Stimulated activated CD4-positive, alpha-beta T cell treated with anti-CD3 and anti-CD28 coated beads, Interleukin-1b, Interleukin-23, amount 100 ng/mL, for 48 hours (primary cell): ENCODE measurements around the gene CCL20.
"Not testable (repeated sequence)": the region's sequence is repeated elsewhere in the genome, so short reads cannot be mapped to it uniquely, and the experiment has no call there.

ENCODE experiments used
- DNase-seq: peaks from one replicate; pipeline ENCODE4 v3.0.0-alpha.2; 2020

Gene CCL20

DNA sequence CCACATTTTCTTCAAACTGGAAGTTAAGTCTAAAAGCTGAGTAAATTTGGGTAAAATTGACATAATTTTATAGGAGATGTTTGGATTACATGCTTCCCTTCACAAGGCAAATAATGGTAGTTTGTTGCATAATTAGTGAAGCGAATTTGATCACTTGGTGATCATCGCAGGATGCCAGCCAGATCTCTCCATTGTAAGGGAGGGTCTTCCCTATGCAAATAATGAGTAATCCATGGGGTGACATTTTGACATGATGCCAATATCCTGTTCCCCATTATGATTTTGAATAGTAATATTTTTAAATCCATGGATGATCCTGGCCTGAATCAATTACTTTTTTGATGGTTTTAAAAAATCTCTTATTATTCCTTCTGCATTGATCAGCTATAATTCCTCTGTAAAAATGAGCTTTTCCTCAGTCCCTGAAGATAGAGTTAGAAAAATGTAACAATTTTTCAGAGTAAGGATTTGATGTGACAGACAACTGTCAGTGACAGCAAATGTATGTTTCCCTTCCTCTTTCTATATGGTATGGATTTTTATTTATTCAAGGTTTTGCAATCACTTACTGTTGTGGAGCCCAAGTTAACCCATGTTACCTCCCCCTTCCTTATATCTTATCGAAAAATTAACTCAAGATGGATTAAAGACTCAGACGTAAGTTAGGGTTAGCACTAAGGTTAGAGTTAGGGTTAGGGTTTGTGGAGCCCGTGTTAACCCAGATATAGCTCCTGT lies 21.4 kb downstream of the CCL20 start:
- no peak for DNase-seq

DNA sequence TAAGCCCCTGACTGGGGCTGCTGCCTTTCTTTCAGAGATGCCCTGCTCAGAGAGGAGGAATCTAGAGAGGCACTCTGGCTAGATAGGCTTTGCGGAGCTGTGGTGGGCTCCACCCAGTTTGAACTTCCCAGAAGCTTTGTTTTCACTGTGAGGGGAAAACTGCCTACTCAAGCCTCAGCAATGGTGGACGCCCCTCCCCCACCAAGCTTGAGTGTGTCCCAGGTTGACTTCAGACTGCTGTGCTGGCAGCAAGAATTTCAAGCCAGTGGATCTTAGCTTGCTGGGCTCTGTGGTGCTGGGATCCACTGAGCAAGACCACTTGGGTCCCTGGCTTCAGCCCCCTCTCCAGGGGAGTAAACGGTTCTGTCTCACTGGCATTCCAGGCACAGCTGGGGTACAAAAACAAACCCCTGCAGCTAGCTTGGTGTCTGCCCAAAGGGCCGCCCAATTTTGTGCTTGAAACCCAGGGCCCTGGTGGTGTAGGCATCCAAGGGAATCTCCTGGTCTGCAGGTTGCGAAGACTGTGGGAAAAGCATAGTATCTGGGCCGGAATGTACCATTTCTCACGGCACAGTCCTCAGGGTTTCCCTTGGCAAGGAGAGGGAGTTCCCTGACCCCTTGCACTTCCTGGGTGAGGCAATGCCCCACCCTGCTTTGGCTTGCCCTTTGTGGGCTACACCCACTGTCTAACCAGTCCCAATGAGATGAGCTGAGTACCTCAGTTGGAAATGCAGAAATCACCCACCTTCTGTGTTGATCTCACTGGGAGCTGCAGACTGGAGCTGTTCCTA lies 25.9 kb downstream of the CCL20 start:
- DNase-seq = not testable (repeated sequence)

DNA sequence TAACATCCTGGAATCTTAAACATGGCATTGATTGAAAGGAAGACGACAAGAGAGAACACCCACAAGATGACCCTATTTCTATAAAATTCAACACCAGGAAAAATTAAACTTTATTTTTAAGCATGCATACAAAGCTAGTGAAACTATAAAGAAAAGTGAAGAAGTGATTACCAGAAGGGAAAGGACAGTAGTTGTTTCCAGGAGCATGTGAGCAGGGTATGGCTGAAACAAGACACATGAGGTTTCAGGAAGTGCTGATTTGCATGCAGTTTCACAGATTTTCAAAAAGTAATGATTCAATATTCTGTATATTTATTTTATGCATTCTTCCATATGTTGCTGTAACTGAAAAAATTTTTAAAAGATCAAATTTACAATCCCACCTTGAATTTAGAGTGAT lies 33.2 kb downstream of the CCL20 start:
- no peak for DNase-seq

DNA sequence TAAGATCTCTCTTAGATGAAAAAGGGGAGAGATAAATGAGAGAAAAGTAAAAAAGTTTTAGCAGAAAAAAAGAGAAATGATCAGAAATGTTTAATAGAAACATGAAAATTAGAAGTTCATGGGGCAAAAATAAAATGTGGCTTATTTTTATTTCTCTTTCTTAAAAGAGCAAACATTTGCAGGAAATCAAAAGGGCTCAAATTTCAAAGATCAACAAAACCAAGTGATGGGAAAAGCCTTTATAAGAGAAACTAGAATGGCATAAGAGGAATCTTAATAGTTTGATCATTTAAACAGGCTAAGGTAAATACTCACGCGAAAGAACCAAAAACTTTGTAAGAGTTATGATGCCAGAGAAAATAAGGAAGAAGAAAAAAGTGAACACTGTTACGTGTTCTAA lies 34.5 kb downstream of the CCL20 start:
- DNase-seq = no peak

DNA sequence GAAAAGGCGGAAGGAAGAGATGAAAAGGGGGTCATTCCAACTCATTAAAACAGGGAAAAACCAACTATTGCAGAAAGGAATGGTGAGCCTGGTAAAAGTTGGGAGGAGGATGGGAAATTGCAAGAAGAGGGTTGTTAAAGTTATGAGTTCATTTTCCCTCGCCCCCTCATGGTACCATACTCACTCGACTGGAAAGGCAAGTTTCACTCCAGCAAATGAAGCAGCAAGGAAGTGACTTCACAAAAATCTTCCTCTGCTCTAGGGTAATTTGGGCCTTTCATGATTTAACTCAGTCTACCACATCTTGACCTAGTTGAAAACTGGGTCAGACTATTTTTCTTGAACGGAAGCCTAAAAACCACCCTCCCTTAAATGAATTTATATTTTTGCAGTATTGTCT lies 34.9 kb downstream of the CCL20 start:
- no peak for DNase-seq

DNA sequence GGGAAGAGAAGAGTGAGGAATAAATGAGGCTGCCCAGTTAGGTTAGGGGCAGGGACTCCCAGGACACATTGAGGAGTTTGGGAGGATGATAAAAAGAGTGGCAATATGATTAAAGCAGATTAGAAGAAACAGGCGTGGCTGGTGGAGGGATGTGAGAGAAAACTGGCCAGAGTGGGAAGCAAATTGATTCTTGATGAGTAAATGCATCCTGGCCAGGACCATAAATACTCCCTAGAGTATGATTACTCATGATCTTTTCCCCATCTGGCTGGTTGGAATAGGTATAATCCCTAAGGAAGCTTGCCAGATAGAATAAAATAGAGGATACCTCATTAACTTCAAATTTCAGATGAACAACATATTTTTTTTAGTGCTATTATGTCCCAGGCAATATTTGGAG lies 36.3 kb downstream of the CCL20 start:
- DNase-seq = no peak

DNA sequence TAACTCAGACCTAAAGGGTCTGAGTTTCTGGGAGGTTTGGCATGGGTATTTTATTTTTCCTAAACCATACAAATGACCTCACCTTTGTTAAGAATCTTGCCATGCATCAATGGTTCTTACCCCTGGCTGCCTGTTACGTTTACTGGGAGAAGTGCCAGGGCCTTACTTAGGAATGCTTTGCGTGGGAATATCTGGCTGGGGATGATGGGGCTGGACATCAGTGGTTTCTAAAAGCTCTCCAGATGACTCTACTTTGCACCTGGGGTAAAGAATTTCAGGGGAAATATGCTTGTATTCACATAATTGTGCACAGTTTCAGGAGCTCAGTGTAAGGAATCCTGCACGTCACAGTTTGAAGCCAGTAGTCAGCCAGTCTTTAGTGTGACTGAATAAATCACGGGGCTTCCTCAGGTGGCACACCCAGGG lies 39.6 kb downstream of the CCL20 start:
- DNase-seq = no peak

DNA sequence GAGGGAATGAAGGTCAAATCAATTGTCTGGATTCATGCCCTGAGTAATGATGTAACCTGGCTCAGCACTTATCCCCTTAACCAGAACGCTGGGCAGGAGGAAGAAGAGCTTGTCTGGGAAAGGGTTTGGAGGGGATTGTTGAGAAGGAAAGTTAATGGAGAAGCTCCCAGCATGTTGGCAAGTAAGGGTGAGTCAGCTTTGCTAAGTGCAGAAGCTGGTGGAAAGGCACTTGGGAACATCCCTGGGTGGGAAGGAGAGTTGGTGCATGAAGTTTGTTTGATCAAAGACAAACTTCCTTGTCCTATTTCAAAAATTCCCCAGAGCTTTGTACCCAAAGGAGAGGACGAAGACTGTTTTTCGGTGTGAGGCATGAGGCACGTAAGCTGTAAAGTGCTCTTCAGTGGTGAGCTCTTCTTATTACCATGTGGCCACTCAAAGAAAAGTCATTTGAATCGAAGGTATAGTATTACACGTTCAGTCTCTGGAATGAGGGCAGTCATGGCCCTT lies 40.2 kb downstream of the CCL20 start:
- DNase-seq = no peak

DNA sequence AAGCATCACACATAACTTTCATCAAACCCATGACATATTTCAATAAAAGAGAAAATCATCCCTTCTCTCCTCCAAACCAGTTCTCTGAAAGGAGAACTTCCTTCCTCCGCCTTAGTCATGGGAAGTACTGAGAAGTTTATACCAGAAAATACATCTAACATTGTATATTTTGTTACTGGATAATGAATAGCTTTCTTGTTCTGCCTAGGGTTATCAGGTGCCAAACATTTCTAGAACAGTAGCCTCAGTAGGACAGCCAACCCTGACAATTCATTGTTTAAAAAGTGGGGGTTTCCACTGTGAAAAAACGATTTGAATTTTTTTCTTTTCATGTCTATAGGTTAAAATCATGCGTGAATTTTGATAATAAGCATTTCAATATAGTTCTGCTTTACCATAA lies 41.8 kb downstream of the CCL20 start:
- no peak for DNase-seq

DNA sequence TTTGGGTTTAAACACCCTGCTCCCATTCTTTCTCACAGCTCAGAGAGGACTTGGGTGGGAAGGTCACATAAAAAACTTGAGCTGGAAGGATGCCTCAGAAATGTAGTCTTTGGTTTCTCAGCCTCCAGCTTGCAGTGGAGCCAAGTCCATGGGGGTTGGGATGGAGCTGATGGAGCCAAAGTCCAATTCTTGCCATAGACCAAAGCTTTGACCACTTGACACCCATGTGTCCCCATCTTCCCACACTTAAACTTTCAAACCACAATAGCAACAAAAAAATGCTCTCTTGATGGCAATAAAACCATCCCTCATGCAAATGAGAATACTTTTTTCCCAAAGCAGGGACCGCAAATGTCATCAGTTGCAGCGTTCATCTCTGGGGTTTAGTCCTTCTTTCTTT lies 43.1 kb downstream of the CCL20 start:
- no peak for DNase-seq

DNA sequence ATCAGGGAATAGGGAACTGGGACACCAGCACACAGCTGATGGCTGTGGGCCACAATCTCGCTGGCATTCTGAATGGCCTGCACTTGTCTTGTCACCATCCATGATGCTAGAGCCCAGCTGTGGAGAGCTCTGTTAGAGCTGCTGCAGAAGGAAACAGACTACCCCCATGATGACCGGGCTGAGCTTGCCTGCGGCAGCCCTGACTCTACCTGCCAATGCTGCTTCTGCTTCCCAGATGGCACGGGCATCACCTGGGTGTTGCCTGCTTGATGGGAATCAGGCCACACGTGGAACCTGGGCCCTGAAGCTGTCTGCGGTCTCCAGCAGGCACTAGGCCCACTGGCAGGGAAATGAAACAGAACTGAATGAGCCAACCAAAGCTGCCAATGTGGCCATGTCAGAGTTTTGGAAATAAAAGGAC lies 46.6 kb downstream of the CCL20 start:
- no peak for DNase-seq

DNA sequence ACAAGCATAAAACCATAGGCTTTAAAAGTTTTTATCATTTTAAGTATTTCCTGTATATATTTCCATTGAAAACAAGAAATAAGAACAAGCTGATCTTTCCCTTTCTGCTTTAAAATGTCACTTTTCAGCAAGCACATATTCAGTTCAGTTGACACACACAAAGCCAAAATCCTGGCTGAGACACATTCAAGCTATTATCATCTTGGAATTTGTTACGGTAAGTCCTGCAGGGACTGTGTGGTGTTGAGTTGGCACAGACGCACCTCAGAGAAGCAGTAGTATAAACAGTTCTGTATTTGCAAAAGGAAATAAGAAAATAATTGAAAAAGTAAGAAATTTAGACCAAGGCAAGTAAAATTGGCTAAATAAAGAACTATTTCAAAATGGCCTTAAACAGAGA lies 47.4 kb downstream of the CCL20 start:
- no peak for DNase-seq

DNA sequence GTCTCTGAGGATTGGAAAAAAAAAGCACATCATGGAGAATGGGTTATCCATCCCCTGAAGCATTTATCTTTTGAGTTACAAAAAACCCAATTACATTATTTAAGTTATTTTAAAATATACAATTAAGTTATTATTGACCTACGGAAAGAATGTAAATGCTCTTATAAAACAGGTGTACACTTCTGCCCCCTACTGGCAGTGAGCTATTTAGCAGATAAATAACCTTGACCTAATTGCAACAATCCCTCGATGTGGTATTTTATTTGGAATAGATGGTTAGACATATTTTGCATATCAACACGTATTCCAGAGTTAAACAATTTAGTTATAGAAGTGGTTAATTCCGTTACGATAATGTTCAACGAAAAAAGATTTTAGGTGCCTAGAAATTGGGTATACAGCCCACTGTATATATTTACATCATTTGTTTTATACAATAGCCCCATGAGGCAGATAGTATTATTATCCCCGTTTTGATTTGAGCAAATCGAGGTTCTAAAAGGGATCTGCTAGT lies 48.6 kb downstream of the CCL20 start:
- no peak for DNase-seq

DNA sequence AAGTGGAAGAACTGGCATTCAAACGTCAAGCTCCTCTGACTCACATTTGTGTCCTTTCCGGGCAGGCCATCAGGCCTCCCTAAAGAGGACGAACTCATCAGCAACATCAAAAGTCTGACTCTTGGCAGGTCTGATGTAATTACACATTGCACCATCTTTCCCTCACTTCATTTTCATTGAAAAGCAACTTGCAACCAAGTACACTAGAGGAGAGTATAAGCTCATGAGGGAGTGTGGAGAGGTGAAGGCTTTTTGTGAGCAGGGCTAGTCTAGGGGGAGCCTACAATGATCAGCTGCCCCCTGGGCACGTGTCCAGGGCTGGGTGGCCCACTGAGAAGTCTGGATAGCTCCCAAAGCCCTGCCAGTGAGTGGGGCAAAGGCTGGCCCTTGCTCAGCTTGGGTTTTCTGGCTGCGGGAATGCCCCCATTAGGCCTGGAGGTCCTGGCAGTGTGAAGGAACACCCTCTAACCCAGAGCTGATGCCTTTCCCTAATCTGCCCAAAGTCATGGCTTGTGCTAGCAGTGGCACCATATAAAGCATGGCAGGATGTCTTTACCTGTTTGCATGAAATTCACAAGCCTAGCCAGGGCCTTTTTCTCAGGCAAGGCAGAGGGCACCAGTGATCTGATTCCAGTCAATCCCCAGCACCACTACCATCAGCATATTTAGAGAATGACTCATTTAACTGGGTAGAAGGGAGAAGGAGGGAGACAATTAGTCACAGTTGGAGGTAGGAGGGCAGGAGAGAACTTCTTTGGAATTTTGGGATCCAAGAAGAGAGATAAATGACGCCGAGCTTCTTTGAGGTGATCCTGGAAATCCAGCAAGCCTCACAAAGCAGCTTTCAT lies 49.3 kb downstream of the CCL20 start:
- DNase-seq = no peak

DNA sequence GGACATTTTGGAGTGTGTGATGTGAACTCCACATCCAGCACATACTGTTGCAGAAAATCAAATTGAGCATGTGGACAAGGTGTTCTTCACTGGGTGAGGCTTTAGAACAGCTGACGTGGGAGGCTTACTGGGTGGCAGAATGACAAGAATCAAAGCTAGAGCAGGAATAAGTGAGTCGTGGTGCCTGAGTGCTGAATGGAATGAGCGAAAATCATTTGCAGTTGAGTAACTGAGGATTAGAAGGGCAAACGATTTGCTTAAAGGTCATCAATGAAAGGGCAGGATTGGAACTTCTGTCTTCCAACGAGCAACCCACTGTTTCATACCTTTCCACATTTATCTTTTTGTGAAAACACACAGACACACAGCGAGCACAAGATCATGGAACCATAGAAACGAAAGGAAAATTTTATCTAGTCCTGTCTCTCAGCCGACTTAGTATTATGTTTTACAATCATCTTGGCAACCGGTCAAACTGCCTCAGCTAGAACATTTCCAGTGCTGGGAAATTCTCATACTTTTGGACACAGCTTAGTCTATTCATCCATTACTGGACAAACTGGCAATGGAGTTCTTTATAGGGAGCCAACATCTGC lies 50.6 kb downstream of the CCL20 start:
- no peak for DNase-seq

DNA sequence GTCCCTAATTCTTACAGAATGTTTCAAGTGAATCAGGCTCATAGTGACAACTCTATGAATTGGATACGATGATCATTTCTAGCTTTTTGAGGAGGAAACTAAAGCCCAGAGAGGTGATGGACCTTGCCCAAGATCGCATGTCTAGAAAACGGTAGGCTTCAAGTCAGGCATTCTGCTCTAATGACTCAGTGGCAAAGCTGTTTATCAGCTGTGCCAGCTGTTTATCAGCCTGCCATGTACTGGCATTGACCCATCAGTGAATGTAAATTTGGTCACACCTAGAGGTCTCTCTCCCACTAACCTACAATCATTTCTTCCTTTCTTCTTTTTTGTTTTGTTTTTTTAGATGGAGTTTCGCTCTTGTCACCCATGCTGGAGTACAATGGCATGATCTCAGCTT lies 51.6 kb downstream of the CCL20 start:
- DNase-seq = no peak
